Calu3 (cell line): ENCODE results near the gene SV2B. TPM values are rescaled to one million over a fixed set of nuclear protein-coding genes. Genes with fewer than 3 reads are reported as not detected.

Experiments used
- Bru-seq: library from RNA; stranded (reverse); fragments of 400-500 nt; gene quantifications from one replicate; lab custom pipeline; 2021; lab: Mats Ljungman, UMichigan
- BruChase-seq, 2 experiments: library from RNA; stranded (reverse); fragments of 400-500 nt; gene quantifications; one replicate each; lab custom pipeline; 2021; lab: Mats Ljungman, UMichigan
- BruUV-seq: library from RNA; stranded (reverse); fragments of 400-500 nt; replicated peaks from 2 replicates; lab custom pipeline; 2021; lab: Mats Ljungman, UMichigan
- CTCF ChIA-PET: fragments of 300-600 bp; sonication (Branson Sonifier 250); formaldehyde crosslinking; loops from one replicate; lab custom pipeline; 2022; ENCODE audit warnings: antibody characterized with exemption; lab: Charles Lee
- DNase-seq: peaks from one replicate; pipeline ENCODE4 v3.0.0; 2022
- H3K27ac Mint-ChIP-seq: one replicate; pipeline ENCODE4 v1.8.0; 2022; ENCODE audit warnings: mixed read lengths; ENCODE audit not compliant: unreplicated experiment
- H3K27me3 Mint-ChIP-seq: one replicate; pipeline ENCODE4 v1.8.0; 2022; ENCODE audit warnings: mixed read lengths; ENCODE audit not compliant: unreplicated experiment
- H3K36me3 Mint-ChIP-seq: one replicate; pipeline ENCODE4 v1.8.0; 2022; ENCODE audit warnings: mild to moderate bottlenecking, moderate library complexity, mixed read lengths; ENCODE audit not compliant: insufficient read depth, unreplicated experiment
- H3K4me1 Mint-ChIP-seq: one replicate; pipeline ENCODE4 v1.8.0; 2022; ENCODE audit warnings: mild to moderate bottlenecking, low read depth, mixed read lengths; ENCODE audit not compliant: unreplicated experiment
- H3K4me3 Mint-ChIP-seq: one replicate; pipeline ENCODE4 v1.8.0; 2022; ENCODE audit warnings: mild to moderate bottlenecking, low read depth, moderate library complexity, mixed read lengths; ENCODE audit not compliant: unreplicated experiment
- H3K9me3 Mint-ChIP-seq: one replicate; pipeline ENCODE4 v1.8.0; 2022; ENCODE audit warnings: low read depth, mixed read lengths; ENCODE audit not compliant: unreplicated experiment
- intact Hi-C: fragments of 100-400 bp; cut with micrococcal nuclease; formaldehyde crosslinking; loops from one replicate; pipeline ENCODE4 v1.10.0; 2022; ENCODE audit not compliant: unreplicated experiment
- long read RNA-seq: library from polyadenylated mRNA; stranded (forward); transcript quantifications from one replicate; pipeline ENCODE4 v2.0.0, GENCODE V29; 2022
- total RNA-seq: library from RNA; stranded (reverse); gene quantifications from 2 replicates; pipeline ENCODE4 v1.2.3, GENCODE V29; 2022
- TF ChIP-seq, protein P1 (sequence below): fragments of 200-600 bp; IDR thresholded peaks from one replicate; pipeline ENCODE4 v1.8.0; 2022; ENCODE audit warnings: antibody characterized with exemption; ENCODE audit not compliant: unreplicated experiment

The SV2B gene, protein sequence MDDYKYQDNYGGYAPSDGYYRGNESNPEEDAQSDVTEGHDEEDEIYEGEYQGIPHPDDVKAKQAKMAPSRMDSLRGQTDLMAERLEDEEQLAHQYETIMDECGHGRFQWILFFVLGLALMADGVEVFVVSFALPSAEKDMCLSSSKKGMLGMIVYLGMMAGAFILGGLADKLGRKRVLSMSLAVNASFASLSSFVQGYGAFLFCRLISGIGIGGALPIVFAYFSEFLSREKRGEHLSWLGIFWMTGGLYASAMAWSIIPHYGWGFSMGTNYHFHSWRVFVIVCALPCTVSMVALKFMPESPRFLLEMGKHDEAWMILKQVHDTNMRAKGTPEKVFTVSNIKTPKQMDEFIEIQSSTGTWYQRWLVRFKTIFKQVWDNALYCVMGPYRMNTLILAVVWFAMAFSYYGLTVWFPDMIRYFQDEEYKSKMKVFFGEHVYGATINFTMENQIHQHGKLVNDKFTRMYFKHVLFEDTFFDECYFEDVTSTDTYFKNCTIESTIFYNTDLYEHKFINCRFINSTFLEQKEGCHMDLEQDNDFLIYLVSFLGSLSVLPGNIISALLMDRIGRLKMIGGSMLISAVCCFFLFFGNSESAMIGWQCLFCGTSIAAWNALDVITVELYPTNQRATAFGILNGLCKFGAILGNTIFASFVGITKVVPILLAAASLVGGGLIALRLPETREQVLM
- 1.4 and 2.2 TPM in 2 replicates for total RNA-seq
- percentile 25 among the genes with signal in this experiment for Bru-seq, nascent RNA
- BruChase-seq, experiment 1, labeled RNA remaining after a 6-hour chase: percentile 30 among the genes with signal in this experiment
- BruChase-seq, experiment 2, labeled RNA remaining after a 2-hour chase: percentile 24 among the genes with signal in this experiment
- long read RNA-seq, partial matches to known transcripts: 1 of 2 reads
- long read RNA-seq, other reads (novel, unspliced or antisense): 1 of 2 reads

DNA sequence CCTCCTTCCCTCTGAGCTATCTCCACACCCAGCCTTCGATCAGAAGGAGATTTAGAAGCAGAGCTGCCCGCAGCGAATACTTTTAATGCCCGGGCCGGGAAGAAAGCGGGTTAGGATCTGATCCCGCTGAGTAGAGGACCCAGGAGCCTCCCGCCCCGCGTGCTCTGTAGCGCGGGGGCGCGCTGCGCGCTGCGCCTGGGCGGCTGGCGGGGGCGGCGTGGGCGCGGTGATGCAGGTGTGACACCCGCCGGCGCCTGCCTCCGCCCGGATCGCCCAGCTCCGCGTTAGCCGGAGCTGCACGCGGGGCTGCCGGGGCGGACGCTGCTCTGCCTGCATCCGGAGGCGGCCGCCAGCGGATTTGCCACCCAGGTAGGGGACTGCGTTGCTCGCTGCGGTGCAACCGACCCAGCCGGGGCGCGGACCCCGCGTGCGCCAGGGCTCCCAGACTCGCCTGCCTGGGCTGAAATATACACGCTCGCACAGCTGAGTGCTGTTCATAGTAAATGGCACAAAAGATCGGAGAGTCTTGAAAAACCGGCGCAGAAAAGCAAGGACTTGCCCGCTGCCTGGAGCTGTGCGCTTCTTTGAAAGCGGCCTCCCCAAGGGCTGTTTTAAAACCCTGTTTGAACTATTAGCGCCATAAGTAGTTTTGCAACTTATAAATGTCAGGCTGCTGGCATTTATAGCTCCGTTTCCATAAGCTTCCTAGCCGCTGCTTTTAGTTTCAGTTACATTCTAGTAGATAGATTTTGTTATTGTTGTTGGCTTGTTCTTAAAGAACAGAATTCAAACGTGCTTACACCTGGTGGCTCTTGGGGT is at the start of gene SV2B:
SV2B (plus strand) TSS at position 263 of the 819 bp plus-strand sequence. CDS start 126,007 bp downstream, outside the sequence.
- TF ChIP-seq, protein P1, sequence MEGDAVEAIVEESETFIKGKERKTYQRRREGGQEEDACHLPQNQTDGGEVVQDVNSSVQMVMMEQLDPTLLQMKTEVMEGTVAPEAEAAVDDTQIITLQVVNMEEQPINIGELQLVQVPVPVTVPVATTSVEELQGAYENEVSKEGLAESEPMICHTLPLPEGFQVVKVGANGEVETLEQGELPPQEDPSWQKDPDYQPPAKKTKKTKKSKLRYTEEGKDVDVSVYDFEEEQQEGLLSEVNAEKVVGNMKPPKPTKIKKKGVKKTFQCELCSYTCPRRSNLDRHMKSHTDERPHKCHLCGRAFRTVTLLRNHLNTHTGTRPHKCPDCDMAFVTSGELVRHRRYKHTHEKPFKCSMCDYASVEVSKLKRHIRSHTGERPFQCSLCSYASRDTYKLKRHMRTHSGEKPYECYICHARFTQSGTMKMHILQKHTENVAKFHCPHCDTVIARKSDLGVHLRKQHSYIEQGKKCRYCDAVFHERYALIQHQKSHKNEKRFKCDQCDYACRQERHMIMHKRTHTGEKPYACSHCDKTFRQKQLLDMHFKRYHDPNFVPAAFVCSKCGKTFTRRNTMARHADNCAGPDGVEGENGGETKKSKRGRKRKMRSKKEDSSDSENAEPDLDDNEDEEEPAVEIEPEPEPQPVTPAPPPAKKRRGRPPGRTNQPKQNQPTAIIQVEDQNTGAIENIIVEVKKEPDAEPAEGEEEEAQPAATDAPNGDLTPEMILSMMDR: no peak
- DNase-seq: peak; percentile 59
- Mint-ChIP-seq H3K9me3 (no peaks in the 10 kb centered on the region), H3K27me3 (peaks cover 69% of the 10 kb centered on the region), H3K27ac (no peak within 1 kb of the TSS), H3K4me3 (peak within 1 kb of the TSS; percentile 79), H3K36me3 (peaks cover 9% of the 10 kb centered on the region), H3K4me1 (peaks cover 40% of the 10 kb centered on the region)
- CTCF ChIA-PET: interaction anchor here (0.6 to 1.1 kb wide), 4 partner anchors 9 to 205 kb away, joined by 4 to 5 read pairs (median 5); no protein-coding TSS in a partner anchor
- no TSS peak for BruUV-seq
- intact Hi-C loops: no loop called here

DNA sequence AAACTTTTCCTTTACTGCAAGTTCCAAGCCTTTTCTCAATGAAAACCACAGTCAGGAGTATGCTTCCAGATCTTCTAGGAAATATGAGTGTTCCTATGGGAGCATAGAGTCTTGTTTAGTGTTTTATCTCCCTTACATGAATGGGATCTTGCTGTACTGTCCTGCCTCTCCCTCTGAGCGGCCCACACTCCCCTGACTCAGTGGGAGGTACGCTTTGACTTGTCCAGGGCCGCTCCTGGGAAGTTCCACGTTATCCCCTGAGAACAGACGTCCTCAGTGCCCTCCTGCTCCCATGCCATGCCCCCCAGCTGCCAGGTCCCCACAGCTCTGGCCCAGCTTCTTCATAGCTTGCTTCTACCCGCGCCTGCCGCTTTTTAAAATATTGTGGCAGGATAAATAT is 48.8 kb upstream of the SV2B start:
- H3K4me3 Mint-ChIP-seq: no peak overlapping the region
- BruUV-seq: no TSS peak
- H3K27ac Mint-ChIP-seq: no peak overlapping the region
- H3K27me3 Mint-ChIP-seq: peaks cover 89% of the 10 kb centered on the region
- H3K4me1 Mint-ChIP-seq: peaks cover 9% of the 10 kb centered on the region
- CTCF ChIA-PET: interaction anchor here (0.7 kb wide), 1 partner anchor 220 kb away, joined by 5 read pairs; no protein-coding TSS in a partner anchor
- no peak for DNase-seq
- H3K36me3 Mint-ChIP-seq: no peaks in the 10 kb centered on the region
- no peaks in the 10 kb centered on the region for H3K9me3 Mint-ChIP-seq
- TF ChIP-seq, protein P1: no peak
- intact Hi-C loops: no loop called here

DNA sequence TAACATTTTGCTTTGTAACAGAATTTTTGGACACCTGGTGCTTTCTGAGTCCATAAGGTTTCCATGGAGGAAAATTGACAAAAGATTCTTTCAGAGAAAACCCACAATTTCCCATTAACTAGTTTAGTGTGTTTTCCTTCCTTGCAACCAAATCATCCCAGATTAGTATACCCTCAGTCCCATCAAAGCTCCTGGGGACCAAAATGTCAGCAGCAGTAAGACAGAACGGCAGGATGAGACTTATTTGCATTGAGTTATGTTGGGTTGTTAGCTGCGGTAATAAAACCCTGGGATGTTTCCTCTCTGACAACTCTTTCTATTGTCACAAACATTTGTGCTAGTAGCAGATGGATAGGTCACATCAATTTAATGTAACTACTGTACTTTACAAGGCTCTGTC is 45.2 kb upstream of the SV2B start:
- Mint-ChIP-seq H3K27me3 (peaks cover 90% of the 10 kb centered on the region), H3K4me3 (no peak overlapping the region), H3K4me1 (peaks cover 9% of the 10 kb centered on the region), H3K9me3 (no peaks in the 10 kb centered on the region), H3K36me3 (no peaks in the 10 kb centered on the region), H3K27ac (no peak overlapping the region)
- intact Hi-C loops: no loop called here
- no TSS peak for BruUV-seq
- DNase-seq: no peak
- TF ChIP-seq, protein P1: no peak
- CTCF ChIA-PET: interaction anchor here (1.9 to 2.0 kb wide), 3 partner anchors 120 to 217 kb away, joined by 5 to 40 read pairs (median 15); partner anchors contain the start of gene UNC45A
